ENCODE measurements around the gene PPARG. TPM values are rescaled to one million over a fixed set of nuclear protein-coding genes. Genes with fewer than 3 reads are reported as not detected.

The PPARG gene
- total RNA-seq, 4 donors from 2014 or later = 20.0 to 64.2 (median 29.6) TPM

DNA sequence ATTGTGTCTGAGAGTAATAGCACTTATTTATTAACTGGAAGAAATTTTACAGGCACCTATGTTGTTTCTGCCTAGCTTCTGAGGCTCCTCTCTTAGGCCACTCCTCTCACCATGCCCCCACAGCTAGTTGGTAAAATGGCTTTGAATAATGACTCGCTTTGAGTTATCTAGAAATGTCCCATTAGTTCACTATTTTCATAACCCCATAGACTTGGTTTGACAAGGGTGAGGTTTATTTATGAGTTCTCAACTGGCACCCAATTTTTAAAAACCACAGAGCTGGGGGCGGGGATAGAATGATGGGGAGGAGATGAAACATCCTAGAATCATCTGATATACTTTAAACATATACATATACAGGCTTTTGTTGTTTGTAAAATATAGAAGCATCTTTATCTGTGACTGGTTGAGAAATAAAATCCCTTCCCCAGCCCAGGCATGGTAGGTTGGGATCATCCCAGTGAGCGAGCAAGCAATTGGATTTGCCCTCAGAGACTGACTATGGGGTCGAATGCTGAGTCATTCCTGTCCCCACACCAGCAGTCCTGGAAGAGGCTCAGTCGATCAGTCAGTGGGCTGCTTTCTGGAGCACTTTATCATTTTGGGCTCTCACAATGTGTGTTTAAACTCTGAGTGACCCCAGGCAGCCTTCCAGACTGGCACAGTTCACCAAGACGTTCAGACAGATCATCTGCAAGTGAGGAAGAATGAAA lies 135.2 kb downstream of the PPARG start:
- Histone ChIP-seq H3K27me3 (no peaks in the 10 kb centered on the region), H3K36me3 (no peaks in the 10 kb centered on the region), H3K4me1 (peaks cover 0 to 3% (median 0%) of the 10 kb centered on the region in 4 donors), H3K9me3 (no peaks in the 10 kb centered on the region), H3K27ac (no peak overlapping the region), H3K4me3 (no peak overlapping the region)
- no peak for DNase-seq (ENCODE audit: low spot score in 2 of 2)
- no peak for TF ChIP-seq EP300 (IDR thresholded peaks at IDR 0.05)
- TF ChIP-seq, protein P1, sequence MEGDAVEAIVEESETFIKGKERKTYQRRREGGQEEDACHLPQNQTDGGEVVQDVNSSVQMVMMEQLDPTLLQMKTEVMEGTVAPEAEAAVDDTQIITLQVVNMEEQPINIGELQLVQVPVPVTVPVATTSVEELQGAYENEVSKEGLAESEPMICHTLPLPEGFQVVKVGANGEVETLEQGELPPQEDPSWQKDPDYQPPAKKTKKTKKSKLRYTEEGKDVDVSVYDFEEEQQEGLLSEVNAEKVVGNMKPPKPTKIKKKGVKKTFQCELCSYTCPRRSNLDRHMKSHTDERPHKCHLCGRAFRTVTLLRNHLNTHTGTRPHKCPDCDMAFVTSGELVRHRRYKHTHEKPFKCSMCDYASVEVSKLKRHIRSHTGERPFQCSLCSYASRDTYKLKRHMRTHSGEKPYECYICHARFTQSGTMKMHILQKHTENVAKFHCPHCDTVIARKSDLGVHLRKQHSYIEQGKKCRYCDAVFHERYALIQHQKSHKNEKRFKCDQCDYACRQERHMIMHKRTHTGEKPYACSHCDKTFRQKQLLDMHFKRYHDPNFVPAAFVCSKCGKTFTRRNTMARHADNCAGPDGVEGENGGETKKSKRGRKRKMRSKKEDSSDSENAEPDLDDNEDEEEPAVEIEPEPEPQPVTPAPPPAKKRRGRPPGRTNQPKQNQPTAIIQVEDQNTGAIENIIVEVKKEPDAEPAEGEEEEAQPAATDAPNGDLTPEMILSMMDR (IDR thresholded peaks at IDR 0.05) = no peak
- no peak for TF ChIP-seq POLR2A (IDR thresholded peaks at IDR 0.05)
- WGBS, 2 donors = 39 to 47% methylated on average over 6 of the region's 6 CpGs

DNA sequence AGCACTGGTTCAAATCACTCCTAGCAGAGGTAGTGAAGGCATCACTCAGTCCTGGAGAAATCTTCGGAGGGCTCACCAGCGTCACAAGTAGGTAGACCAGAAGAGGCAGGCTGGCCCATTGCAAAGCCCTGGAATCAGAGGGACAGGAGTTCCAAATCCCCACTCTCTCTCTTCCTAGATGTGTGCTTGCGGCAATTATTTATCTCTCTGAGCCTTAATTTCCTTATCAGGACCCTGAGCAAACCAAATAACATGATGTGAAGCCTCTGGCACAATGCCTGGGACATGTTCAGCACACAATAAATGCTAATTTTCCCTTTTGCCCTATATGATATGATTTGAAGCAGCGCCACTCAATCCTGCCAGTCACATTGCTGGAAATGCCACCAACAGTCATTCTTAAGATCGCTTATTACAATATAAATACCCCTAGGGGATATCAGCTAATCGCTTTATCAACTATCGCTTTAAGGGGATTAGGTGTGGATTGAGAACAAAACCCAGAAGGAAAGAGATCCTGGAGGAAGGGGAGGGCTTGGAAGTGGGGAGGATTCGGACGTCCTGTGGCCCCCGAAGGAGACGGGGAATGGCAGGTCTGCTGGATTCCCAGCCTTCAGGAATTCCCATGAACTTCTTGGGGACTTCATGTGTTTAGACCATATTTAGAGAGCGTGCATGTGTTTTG lies 135.9 kb downstream of the PPARG start:
- 89 to 90% methylated on average over 12 of the region's 12 CpGs for WGBS, 2 donors
- H3K36me3 ChIP-seq = no peaks in the 10 kb centered on the region
- H3K9me3 ChIP-seq = no peaks in the 10 kb centered on the region
- no peak overlapping the region for H3K27ac ChIP-seq
- no peaks in the 10 kb centered on the region for H3K27me3 ChIP-seq
- DNase-seq (ENCODE audit: low spot score in 2 of 2) = no peak
- H3K4me1 ChIP-seq = peaks cover 0 to 3% (median 0%) of the 10 kb centered on the region in 4 donors
- TF ChIP-seq EP300 (IDR thresholded peaks at IDR 0.05) (no peak), POLR2A (IDR thresholded peaks at IDR 0.05) (no peak)
- TF ChIP-seq, protein P1 (IDR thresholded peaks at IDR 0.05) = no peak
- H3K4me3 ChIP-seq = no peak overlapping the region

DNA sequence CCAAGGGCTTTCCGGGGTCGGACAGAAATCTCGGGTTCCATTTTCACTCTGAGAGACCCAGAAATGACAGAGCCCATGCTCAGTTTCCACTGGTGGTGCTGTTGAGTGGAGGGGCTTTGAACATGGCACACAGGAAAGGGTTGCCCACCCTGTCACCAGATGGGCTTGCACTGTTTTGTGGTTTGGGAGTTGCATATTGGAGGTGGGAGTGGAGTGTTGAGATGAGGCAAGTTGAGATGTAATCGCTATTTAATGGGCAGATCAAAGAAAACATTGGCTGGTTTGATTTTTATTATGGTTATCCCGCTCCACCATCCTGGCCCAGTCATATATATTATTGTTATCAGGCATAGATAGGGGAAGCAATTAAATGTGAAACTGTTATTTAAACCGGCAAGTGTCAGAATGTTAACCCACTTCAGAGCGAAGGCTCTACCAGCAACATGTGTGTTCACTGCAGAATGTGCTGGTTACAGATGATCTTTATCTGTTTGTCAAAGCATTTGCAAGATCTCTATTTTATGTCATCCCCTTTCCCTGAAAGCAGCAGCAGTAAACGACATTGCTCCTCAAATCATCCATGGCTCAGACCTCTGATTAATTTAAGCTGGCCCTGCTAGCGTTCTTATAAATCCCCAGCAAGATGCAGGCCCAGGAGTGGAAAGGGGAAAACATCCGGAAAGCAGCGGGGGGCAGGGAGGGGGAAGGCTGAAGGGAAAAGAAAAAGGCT lies 137.1 kb downstream of the PPARG start:
- Histone ChIP-seq H3K4me3 (no peak overlapping the region), H3K4me1 (peaks cover 0 to 3% (median 0%) of the 10 kb centered on the region in 4 donors), H3K27me3 (no peaks in the 10 kb centered on the region), H3K27ac (no peak overlapping the region), H3K36me3 (no peaks in the 10 kb centered on the region), H3K9me3 (no peaks in the 10 kb centered on the region)
- no peak for DNase-seq (ENCODE audit: low spot score in 2 of 2)
- TF ChIP-seq EP300 (IDR thresholded peaks at IDR 0.05) (no peak), POLR2A (IDR thresholded peaks at IDR 0.05) (no peak)
- TF ChIP-seq, protein P1 (IDR thresholded peaks at IDR 0.05) = no peak
- 67 to 70% methylated on average over 11 of the region's 11 CpGs for whole genome bisulfite sequencing, 2 donors

DNA sequence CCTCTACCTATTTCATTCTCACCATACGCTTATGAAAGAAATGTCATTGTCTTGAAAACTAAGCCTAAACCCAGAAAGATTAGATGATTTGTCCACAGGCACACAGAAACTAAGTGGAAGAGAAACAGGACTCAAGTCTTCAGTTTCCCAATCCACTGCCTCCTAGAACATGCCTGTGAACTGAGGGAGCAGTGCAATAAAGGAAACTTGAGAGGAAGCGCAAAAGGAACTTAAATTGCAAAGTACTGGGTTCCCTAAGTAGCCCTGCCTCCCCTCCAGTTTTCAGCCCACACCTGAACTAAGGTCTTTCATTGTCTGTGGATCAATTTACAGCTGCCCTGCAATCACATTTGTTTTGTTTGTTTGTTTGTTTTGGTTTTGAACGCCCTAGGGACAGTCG lies 138.7 kb downstream of the PPARG start:
- Histone ChIP-seq H3K36me3 (no peaks in the 10 kb centered on the region), H3K4me1 (peaks cover 0 to 3% (median 0%) of the 10 kb centered on the region in 4 donors), H3K27ac (no peak overlapping the region), H3K9me3 (no peaks in the 10 kb centered on the region), H3K4me3 (no peak overlapping the region), H3K27me3 (no peaks in the 10 kb centered on the region)
- no peak for DNase-seq (ENCODE audit: low spot score in 2 of 2)
- TF ChIP-seq EP300 (IDR thresholded peaks at IDR 0.05) = no peak
- TF ChIP-seq POLR2A (IDR thresholded peaks at IDR 0.05) = no peak
- TF ChIP-seq, protein P1 (IDR thresholded peaks at IDR 0.05) = no peak
- 66 to 68% methylated on average over 4 of the region's 4 CpGs for WGBS, 2 donors
